Measurements from ENCODE around the gene CDKN1B. TPM values are rescaled to one million over a fixed set of nuclear protein-coding genes. Genes with fewer than 3 reads are reported as not detected.
A peak's percentile ranks its signal among the peaks of the same experiment; 100 is the strongest.

Gene CDKN1B
- total RNA-seq, 1 donor from 2014 or later, result 25.5 TPM

DNA sequence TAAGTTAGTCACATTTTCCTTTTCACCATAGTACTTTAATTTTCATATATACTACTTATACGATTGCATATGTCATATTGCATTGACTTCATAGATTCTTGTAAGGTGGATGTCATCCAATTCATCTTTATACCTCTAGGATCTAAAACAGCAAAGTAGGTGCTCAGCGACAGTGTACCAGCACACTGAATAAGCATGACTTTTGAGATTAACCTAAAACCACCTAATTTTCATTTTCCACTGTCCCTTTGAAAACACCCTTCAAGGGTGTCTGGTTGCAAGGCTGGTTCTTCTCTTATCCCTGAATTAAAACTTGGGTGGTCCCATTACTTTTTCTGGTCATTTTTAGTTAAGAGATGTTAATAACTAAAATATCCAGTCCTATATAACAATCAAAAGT, 25.6 kb upstream of the CDKN1B start:
- DNase-seq (ENCODE audit: low read depth), result no peak

DNA sequence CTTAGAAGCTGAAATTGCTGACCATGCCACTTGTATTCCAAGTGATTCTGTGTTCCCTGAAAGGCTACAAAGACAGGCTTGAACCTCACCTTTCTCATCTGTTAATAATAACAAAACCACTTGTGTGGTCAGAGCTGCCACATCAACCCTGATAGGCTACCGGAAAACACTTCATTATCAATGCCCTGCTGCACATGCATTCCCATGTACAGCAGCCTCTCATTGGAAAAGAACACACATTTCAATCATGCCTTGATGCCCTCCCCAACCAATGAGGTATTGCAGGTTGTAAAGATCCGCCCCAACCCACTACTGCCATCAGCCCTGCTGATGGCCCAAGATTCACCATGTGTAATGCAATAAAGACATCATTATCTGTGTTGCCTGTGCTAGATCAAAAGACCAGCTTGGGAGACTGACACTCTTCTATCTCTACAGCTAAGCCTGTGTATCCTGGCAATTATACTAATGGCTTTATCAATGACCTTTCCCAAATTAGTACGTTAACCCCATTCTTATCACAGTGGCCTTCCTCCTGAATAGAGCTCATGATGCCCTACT, 24.0 kb upstream of the CDKN1B start:
- TF ChIP-seq, protein P1, sequence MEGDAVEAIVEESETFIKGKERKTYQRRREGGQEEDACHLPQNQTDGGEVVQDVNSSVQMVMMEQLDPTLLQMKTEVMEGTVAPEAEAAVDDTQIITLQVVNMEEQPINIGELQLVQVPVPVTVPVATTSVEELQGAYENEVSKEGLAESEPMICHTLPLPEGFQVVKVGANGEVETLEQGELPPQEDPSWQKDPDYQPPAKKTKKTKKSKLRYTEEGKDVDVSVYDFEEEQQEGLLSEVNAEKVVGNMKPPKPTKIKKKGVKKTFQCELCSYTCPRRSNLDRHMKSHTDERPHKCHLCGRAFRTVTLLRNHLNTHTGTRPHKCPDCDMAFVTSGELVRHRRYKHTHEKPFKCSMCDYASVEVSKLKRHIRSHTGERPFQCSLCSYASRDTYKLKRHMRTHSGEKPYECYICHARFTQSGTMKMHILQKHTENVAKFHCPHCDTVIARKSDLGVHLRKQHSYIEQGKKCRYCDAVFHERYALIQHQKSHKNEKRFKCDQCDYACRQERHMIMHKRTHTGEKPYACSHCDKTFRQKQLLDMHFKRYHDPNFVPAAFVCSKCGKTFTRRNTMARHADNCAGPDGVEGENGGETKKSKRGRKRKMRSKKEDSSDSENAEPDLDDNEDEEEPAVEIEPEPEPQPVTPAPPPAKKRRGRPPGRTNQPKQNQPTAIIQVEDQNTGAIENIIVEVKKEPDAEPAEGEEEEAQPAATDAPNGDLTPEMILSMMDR (IDR thresholded peaks at IDR 0.05; ENCODE audit: insufficient read depth, low read length, poor library complexity, severe bottlenecking), result no peak
- no peak for DNase-seq (ENCODE audit: low read depth)
- no peaks in the 10 kb centered on the region for H3K27me3 ChIP-seq (ENCODE audit: control insufficient read depth, insufficient read depth, low read length)

More for the DNA sequence above, 25.6 kb upstream of the CDKN1B start:
- Histone ChIP-seq H3K4me3 (ENCODE audit: low read depth, low read length) (no peak overlapping the region), H3K36me3 (ENCODE audit: control insufficient read depth, insufficient read depth, low read length) (no peaks in the 10 kb centered on the region), H3K27me3 (ENCODE audit: control insufficient read depth, insufficient read depth, low read length) (no peaks in the 10 kb centered on the region)
- TF ChIP-seq, protein P1 (IDR thresholded peaks at IDR 0.05; ENCODE audit: insufficient read depth, low read length, poor library complexity, severe bottlenecking), result no peak

DNA sequence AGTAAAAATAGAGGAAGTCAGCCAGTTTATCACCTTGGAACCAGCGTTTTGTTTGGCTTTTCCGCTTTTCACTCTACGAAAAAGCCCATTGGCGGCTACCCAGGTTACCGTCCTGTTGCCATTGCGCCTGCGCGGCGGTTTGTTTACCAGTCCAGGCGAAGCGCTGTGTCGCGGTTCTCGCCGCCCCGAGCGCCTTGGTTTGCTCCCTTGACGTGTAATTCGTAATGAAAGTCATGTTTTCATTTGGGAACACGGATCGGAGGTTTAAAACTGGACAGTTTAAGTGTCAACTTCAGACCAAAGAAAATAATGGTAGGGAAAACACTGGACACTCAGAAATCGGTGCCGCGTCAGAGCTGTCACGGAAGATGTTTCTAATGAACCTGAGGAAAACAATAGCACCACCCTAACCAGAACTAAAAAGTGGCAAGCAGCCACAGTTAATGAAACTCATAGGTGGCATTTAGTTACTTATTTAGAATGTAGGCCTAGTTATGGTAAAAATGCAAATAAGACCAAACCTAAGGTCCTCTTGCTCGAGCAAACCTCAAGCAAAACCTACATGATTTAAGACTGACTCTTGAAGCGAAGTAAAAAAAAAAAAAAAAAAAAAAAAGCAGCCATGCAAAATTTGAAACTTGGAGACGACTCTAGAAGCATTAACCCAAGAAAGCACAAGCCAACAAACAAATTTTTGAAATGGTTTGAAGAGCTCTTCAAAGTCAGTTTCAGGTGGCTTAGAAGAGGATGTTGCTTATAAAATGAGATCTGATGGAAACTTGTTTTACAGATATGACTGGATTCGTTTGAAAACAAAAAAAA, 20.4 kb upstream of the CDKN1B start:
- H3K4me3 ChIP-seq (ENCODE audit: low read depth, low read length), result peak overlapping the region; percentile 65
- TF ChIP-seq, protein P1 (IDR thresholded peaks at IDR 0.05; ENCODE audit: insufficient read depth, low read length, poor library complexity, severe bottlenecking), result no peak
- no peaks in the 10 kb centered on the region for H3K36me3 ChIP-seq (ENCODE audit: control insufficient read depth, insufficient read depth, low read length)
- no peaks in the 10 kb centered on the region for H3K27me3 ChIP-seq (ENCODE audit: control insufficient read depth, insufficient read depth, low read length)
- DNase-seq (ENCODE audit: low read depth), result no peak

More for the DNA sequence above, 24.0 kb upstream of the CDKN1B start:
- Histone ChIP-seq H3K36me3 (ENCODE audit: control insufficient read depth, insufficient read depth, low read length) (no peaks in the 10 kb centered on the region), H3K4me3 (ENCODE audit: low read depth, low read length) (no peak overlapping the region)

DNA sequence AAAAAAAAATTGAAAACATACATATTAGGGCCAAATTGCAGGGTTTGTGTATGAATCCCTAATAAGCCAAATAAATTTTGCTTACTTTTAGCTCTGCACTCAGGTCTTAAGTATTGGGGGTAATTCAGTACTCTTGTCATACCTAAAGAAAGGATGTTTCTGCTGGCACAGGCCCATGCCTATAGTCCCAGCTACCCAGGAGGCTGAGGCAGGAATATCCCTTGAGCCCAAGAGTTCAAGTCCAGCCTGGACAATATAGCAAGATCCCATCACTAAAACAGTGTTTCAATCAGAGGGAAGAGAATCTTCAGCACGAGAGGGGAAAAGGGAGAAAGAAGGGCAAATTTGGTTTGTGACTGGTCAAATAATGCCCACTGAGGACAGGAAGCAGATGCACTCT, 17.8 kb upstream of the CDKN1B start:
- DNase-seq (ENCODE audit: low read depth), result no peak
- TF ChIP-seq, protein P1 (IDR thresholded peaks at IDR 0.05; ENCODE audit: insufficient read depth, low read length, poor library complexity, severe bottlenecking), result no peak
- Histone ChIP-seq H3K4me3 (ENCODE audit: low read depth, low read length) (no peak overlapping the region), H3K27me3 (ENCODE audit: control insufficient read depth, insufficient read depth, low read length) (no peaks in the 10 kb centered on the region), H3K36me3 (ENCODE audit: control insufficient read depth, insufficient read depth, low read length) (no peaks in the 10 kb centered on the region)

DNA sequence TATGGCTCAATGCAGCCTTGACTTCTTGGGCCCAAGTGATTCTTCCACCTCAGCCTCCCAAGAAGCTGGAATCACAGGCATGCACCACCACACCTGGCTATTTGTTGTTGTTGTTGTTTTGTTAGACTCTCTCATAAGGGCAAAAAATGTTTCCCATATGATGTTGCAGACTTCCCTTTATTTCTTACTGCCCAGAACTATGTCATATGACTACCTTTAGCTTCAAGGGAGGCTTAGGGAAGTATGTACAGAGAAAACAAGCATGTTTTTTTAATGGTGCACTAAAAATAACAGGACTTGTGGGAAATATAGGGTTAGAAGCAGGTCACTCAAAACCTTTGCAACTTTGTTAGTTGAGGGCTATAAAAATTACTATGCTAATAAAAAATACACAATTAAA, 16.9 kb upstream of the CDKN1B start:
- no peak overlapping the region for H3K4me3 ChIP-seq (ENCODE audit: low read depth, low read length)
- H3K36me3 ChIP-seq (ENCODE audit: control insufficient read depth, insufficient read depth, low read length), result no peaks in the 10 kb centered on the region
- TF ChIP-seq, protein P1 (IDR thresholded peaks at IDR 0.05; ENCODE audit: insufficient read depth, low read length, poor library complexity, severe bottlenecking), result no peak
- H3K27me3 ChIP-seq (ENCODE audit: control insufficient read depth, insufficient read depth, low read length), result no peaks in the 10 kb centered on the region
- DNase-seq (ENCODE audit: low read depth), result no peak

Data from kidney epithelial cell (primary cell).